BJ (cell line): ENCODE data around the gene MORN2. TPM values are rescaled to one million over a fixed set of nuclear protein-coding genes. Genes with fewer than 3 reads are reported as not detected.
"Not testable (repeated sequence)": the region's sequence is repeated elsewhere in the genome, so short reads cannot be mapped to it uniquely, and the experiment has no call there.

Experiments
- CTCF ChIA-PET: fragments of 350-600 bp; formaldehyde crosslinking; extraction: SDS; loops from one replicate; lab custom pipeline; 2021; ENCODE audit warnings: antibody characterized with exemption, inconsistent platforms; lab: Yijun Ruan, JAX
- POLR2A ChIA-PET: fragments of 300-600 bp; sonication (Branson Sonifier 250); formaldehyde crosslinking; extraction: SDS; loops from one replicate; lab custom pipeline; 2021; ENCODE audit warnings: antibody characterized with exemption; lab: Charles Lee
- DNase-seq: peaks from one replicate; pipeline ENCODE4 v3.0.0-alpha.2; 2011; ENCODE audit warnings: low read depth
- H3K27me3 ChIP-seq: 2 replicates; pipeline ENCODE4 v1.6.0; 2011; ENCODE audit warnings: low read length; ENCODE audit not compliant: control insufficient read depth, insufficient read depth
- H3K36me3 ChIP-seq: 2 replicates; pipeline ENCODE4 v1.5.1; 2011; ENCODE audit warnings: low read length; ENCODE audit not compliant: control insufficient read depth, insufficient read depth
- H3K4me3 ChIP-seq: 2 replicates; pipeline ENCODE4 v1.5.1; 2011; ENCODE audit warnings: low read depth, mild to moderate bottlenecking, control low read depth, low read length
- CTCF ChIP-seq: IDR thresholded peaks from 2 replicates; pipeline ENCODE4 v1.5.1; 2011; ENCODE audit warnings: low read depth, mild to moderate bottlenecking, control low read depth, inconsistent platforms, low read length, moderate library complexity; ENCODE audit not compliant: insufficient read depth
- polyA minus RNA-seq: library from RNA; depleted of rRNA, polyadenylated mRNA; stranded (reverse); fragments of >200 nt; gene quantifications from 2 replicates; pipeline ENCODE4 v1.2.3, GENCODE V29; 2011; rRNA and poly(A)+ RNA removed
- polyA plus RNA-seq: library from polyadenylated mRNA; depleted of rRNA; stranded (reverse); fragments of >200 nt; gene quantifications from 2 replicates; pipeline ENCODE4 v1.2.3, GENCODE V29; 2011; rRNA removed

MORN2 gene
- polyA plus RNA-seq (10.7 and 20.3 TPM in 2 replicates), polyA minus RNA-seq (1.4 and 2.1 TPM in 2 replicates)

- ChIA-PET POLR2A (interaction anchor here (0.7 kb wide), 1 partner anchor 39 kb away, joined by 4 read pairs; no protein-coding TSS in a partner anchor), CTCF (interaction anchor here (1.0 to 1.2 kb wide), 2 partner anchors 11 to 352 kb away, joined by 3 to 4 read pairs; no protein-coding TSS in a partner anchor)
Observed at GRCh38 chr2:38875576-38876367, at the start of gene MORN2, which contains the start of gene DHX57. MORN2 (plus strand) TSS chr2:38875976. DHX57 (minus strand) TSS chr2:38875934; CDS start chr2:38868405, 7,529 bp downstream.

GRCh38 chr2:38827539-38828145, 48.1 kb upstream of the MORN2 start:
- H3K27me3 ChIP-seq, H3K4me3 ChIP-seq, H3K36me3 ChIP-seq, POLR2A ChIA-PET: not testable (repeated sequence)
- peak; percentile 44 for DNase-seq
- CTCF ChIA-PET, result interaction anchor here (1.1 kb wide), 1 partner anchor 131 kb away, joined by 3 read pairs; no protein-coding TSS in a partner anchor

More at GRCh38 chr2:38875576-38876367, at the start of gene MORN2, which contains the start of gene DHX57:
- H3K27me3 ChIP-seq, result no peaks in the 10 kb centered on the region
- no peak for TF ChIP-seq CTCF
- peak; percentile 16 for DNase-seq
- peak within 1 kb of the TSS; percentile 67 for H3K4me3 ChIP-seq
- no peaks in the 10 kb centered on the region for H3K36me3 ChIP-seq

- CTCF ChIA-PET, result interaction anchor here (0.6 to 1.1 kb wide), 2 partner anchors 130 to 399 kb away, joined by 3 read pairs; no protein-coding TSS in a partner anchor
- no peak for DNase-seq
- Histone ChIP-seq H3K27me3 (no peaks in the 10 kb centered on the region), H3K4me3 (no peak overlapping the region), H3K36me3 (peaks cover 2% of the 10 kb centered on the region; the same call in 1 of the 2 replicates)
- POLR2A ChIA-PET, result no interaction called here
- TF ChIP-seq CTCF, result no peak
Observed at GRCh38 chr2:38828460-38828859, 47.3 kb upstream of the MORN2 start.

- ChIA-PET CTCF (no interaction called here), POLR2A (no interaction called here)
- no peaks in the 10 kb centered on the region for H3K27me3 ChIP-seq
- no peak for TF ChIP-seq CTCF
- no peak overlapping the region for H3K4me3 ChIP-seq
- H3K36me3 ChIP-seq, result peaks cover 2% of the 10 kb centered on the region; the same call in 1 of the 2 replicates
- peak; percentile 32 for DNase-seq
Observed at GRCh38 chr2:38829971-38830370, 45.8 kb upstream of the MORN2 start.

- ChIA-PET CTCF (no interaction called here), POLR2A (no interaction called here)
- H3K4me3 ChIP-seq, result no peak overlapping the region
- H3K27me3 ChIP-seq, result no peaks in the 10 kb centered on the region
- TF ChIP-seq CTCF, result no peak
- no peak for DNase-seq
- H3K36me3 ChIP-seq, result peaks cover under 1% of the 10 kb centered on the region; the same call in 1 of the 2 replicates
Observed at GRCh38 chr2:38830526-38831159, 45.1 kb upstream of the MORN2 start.
